Measurements from ENCODE around the gene ZNF577.

DNA sequence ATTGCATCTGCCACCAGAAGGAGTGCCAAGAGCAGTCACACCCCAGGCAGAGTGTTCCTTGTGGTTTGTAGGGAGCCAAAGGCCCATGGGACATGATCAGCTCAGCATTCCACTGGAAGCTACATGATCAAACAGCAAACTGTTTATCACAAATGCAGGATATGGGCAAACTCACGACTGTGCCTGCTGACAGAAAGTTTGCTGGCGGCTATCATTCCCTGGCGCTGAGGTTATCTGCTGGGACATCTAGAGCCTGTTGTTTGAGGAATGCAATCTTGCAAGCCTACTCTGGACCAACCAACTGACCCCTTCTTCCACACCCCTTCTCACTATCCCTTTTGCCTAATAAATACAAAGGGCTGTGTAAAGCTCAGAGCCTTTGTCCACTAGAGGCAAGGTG is 31.9 kb upstream of the ZNF577 start:
- TF ChIP-seq CHD1 (IDR thresholded peaks at IDR 0.05; ENCODE audit: low read depth, low read length) (no peak), POLR2A (IDR thresholded peaks at IDR 0.05; ENCODE audit: low read depth, low read length) (no peak)

Measured in IMR-90 (cell line).